Nucleus accumbens (tissue), 56 donors: Measurements from ENCODE around the gene PPP1R14D.

ENCODE experiments used
- DNase-seq, 56 donors: peaks; one replicate each; lab custom pipeline; 2025; lab: John Stamatoyannopoulos, UW

The PPP1R14D gene

GRCh38 chr15:40766194-40766815 is 62.2 kb downstream of the PPP1R14D start:
- DNase-seq = no peak
